Astrocyte (in vitro differentiated cells and primary cell): Measurements from ENCODE around the gene GPC5. TPM values are rescaled to one million over a fixed set of nuclear protein-coding genes. Genes with fewer than 3 reads are reported as not detected.

Experiments
- DNase-seq: peaks from one replicate; pipeline ENCODE4 v3.0.0-alpha.2; 2010; ENCODE audit warnings: low read depth
- FAIRE-seq: peaks from 2 replicates; lab custom pipeline; 2011; peaks lifted over from hg19 to GRCh38; lab: Jason Lieb, UNC
- H2AFZ ChIP-seq: 2 replicates; pipeline ENCODE4 v1.6.0; 2012; ENCODE audit warnings: low read depth, low read length, inconsistent platforms
- H3K27ac ChIP-seq: 2 replicates; pipeline ENCODE4 v1.5.1; 2011; ENCODE audit warnings: low read depth, low read length, inconsistent platforms
- H3K27me3 ChIP-seq: 2 replicates; pipeline ENCODE4 v1.6.0; 2011; ENCODE audit warnings: low read length, inconsistent platforms; ENCODE audit not compliant: insufficient read depth
- H3K36me3 ChIP-seq: 2 replicates; pipeline ENCODE4 v1.5.1; 2011; ENCODE audit warnings: low read length, inconsistent platforms; ENCODE audit not compliant: insufficient read depth
- H3K4me1 ChIP-seq: 2 replicates; pipeline ENCODE4 v1.5.1; 2011; ENCODE audit warnings: low read length, inconsistent platforms; ENCODE audit not compliant: insufficient read depth
- H3K4me2 ChIP-seq: 2 replicates; pipeline ENCODE4 v1.6.0; 2012; ENCODE audit warnings: low read length, inconsistent platforms
- H3K4me3 ChIP-seq: 2 replicates; pipeline ENCODE4 v1.5.1; 2011; ENCODE audit warnings: low read depth, mild to moderate bottlenecking, low read length, inconsistent platforms; ENCODE audit not compliant: insufficient read depth
- H3K79me2 ChIP-seq: 2 replicates; pipeline ENCODE4 v1.6.0; 2012; ENCODE audit warnings: mild to moderate bottlenecking, low read length, inconsistent platforms; ENCODE audit not compliant: insufficient read depth
- H3K9ac ChIP-seq: 2 replicates; pipeline ENCODE4 v1.6.0; 2012; ENCODE audit warnings: mild to moderate bottlenecking, low read length, inconsistent platforms
- H3K9me3 ChIP-seq: 2 replicates; pipeline ENCODE4 v1.5.1; 2012; ENCODE audit warnings: low read depth, mild to moderate bottlenecking, low read length, inconsistent platforms; ENCODE audit not compliant: insufficient read depth
- H4K20me1 ChIP-seq: 2 replicates; pipeline ENCODE4 v1.6.0; 2012; ENCODE audit warnings: low read length, inconsistent platforms; ENCODE audit not compliant: insufficient read depth
- H3K27ac Mint-ChIP-seq: one replicate; pipeline ENCODE4 v1.8.0; 2021; ENCODE audit warnings: mild to moderate bottlenecking, mixed read lengths; ENCODE audit not compliant: unreplicated experiment
- H3K27me3 Mint-ChIP-seq: one replicate; pipeline ENCODE4 v1.8.0; 2021; ENCODE audit warnings: low read depth, mixed read lengths; ENCODE audit not compliant: unreplicated experiment
- H3K36me3 Mint-ChIP-seq: one replicate; pipeline ENCODE4 v1.8.0; 2021; ENCODE audit warnings: low read depth, mixed read lengths; ENCODE audit not compliant: unreplicated experiment
- H3K4me1 Mint-ChIP-seq: one replicate; pipeline ENCODE4 v1.8.0; 2021; ENCODE audit warnings: low read depth, mixed read lengths; ENCODE audit not compliant: unreplicated experiment
- H3K4me3 Mint-ChIP-seq: one replicate; pipeline ENCODE4 v1.8.0; 2021; ENCODE audit warnings: mild to moderate bottlenecking, moderate library complexity, mixed read lengths; ENCODE audit not compliant: unreplicated experiment
- H3K9me3 Mint-ChIP-seq: one replicate; pipeline ENCODE4 v1.8.0; 2021; ENCODE audit warnings: mild to moderate bottlenecking, mixed read lengths; ENCODE audit not compliant: unreplicated experiment
- EZH2 ChIP-seq: IDR thresholded peaks from 2 replicates; pipeline ENCODE4 v1.6.1; 2012; ENCODE audit warnings: mild to moderate bottlenecking, low read length, inconsistent platforms; ENCODE audit not compliant: insufficient read depth
- total RNA-seq: library from RNA; stranded (reverse); gene quantifications from 2 replicates; pipeline ENCODE4 v1.2.1, GENCODE V29; 2021
- TF ChIP-seq, protein P1 (sequence below): IDR thresholded peaks from 2 replicates; pipeline ENCODE4 v1.5.1; 2011; ENCODE audit warnings: low read depth, mild to moderate bottlenecking, inconsistent platforms, low read length, moderate library complexity; ENCODE audit not compliant: insufficient read depth

GPC5 gene
- total RNA-seq, 1 donor from 2014 or later = 1.1 TPM

DNA sequence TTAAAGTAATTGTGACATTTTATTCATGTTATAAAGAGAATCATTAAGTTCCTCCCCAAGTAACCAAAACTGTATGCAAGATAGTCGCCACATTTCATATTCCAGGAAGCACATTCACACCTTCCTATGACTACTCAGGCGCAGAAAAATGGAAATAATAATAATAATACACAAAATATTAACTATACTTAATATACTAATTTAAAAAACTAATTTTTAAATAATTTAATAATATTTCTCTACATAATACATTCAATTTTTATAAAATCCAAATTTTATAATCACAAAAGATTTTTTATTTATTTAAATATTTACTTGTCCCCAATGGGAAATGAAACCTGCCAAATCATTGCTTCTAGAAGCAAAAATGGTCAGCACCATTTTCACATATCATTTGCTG is 1030.8 kb downstream of the GPC5 start:
- no peak overlapping the region for H3K27ac Mint-ChIP-seq
- TF ChIP-seq, protein P1, sequence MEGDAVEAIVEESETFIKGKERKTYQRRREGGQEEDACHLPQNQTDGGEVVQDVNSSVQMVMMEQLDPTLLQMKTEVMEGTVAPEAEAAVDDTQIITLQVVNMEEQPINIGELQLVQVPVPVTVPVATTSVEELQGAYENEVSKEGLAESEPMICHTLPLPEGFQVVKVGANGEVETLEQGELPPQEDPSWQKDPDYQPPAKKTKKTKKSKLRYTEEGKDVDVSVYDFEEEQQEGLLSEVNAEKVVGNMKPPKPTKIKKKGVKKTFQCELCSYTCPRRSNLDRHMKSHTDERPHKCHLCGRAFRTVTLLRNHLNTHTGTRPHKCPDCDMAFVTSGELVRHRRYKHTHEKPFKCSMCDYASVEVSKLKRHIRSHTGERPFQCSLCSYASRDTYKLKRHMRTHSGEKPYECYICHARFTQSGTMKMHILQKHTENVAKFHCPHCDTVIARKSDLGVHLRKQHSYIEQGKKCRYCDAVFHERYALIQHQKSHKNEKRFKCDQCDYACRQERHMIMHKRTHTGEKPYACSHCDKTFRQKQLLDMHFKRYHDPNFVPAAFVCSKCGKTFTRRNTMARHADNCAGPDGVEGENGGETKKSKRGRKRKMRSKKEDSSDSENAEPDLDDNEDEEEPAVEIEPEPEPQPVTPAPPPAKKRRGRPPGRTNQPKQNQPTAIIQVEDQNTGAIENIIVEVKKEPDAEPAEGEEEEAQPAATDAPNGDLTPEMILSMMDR = no peak
- no peak for TF ChIP-seq EZH2
- H3K36me3 ChIP-seq = no peaks in the 10 kb centered on the region
- no peak overlapping the region for H2AFZ ChIP-seq
- H3K27me3 ChIP-seq = no peaks in the 10 kb centered on the region
- H3K4me1 Mint-ChIP-seq = no peaks in the 10 kb centered on the region
- no peak overlapping the region for H3K4me3 ChIP-seq
- H3K9ac ChIP-seq = no peak overlapping the region
- no peaks in the 10 kb centered on the region for H3K9me3 Mint-ChIP-seq
- no peaks in the 10 kb centered on the region for H3K36me3 Mint-ChIP-seq
- no peaks in the 10 kb centered on the region for H3K27me3 Mint-ChIP-seq
- no peaks in the 10 kb centered on the region for H3K9me3 ChIP-seq
- no peaks in the 10 kb centered on the region for H3K4me1 ChIP-seq
- H4K20me1 ChIP-seq = no peaks in the 10 kb centered on the region
- no peak for DNase-seq
- no peak overlapping the region for H3K27ac ChIP-seq
- no peak overlapping the region for H3K4me2 ChIP-seq
- H3K79me2 ChIP-seq = no peaks in the 10 kb centered on the region
- no peak overlapping the region for H3K4me3 Mint-ChIP-seq
- FAIRE-seq = no peak

DNA sequence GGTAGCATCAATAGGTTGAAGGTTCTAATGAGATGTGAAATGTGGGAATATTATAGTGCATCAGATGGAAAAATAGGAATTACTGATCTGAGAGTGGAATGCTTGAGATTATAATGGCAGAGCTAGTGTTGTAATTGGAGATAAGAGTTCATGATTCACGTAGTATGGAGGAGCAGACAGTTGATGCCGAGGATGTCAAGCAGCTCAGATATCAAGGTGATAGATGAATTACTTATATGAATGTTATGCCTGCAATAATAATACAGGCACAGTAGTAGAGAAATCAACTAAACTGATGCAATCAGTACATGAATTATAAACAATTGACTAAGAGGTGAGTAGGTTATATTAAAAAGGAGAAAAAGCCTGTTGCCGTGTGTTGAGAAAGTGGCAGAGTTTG is 1035.0 kb downstream of the GPC5 start:
- Histone ChIP-seq H4K20me1 (no peaks in the 10 kb centered on the region), H3K4me3 (no peak overlapping the region), H3K4me2 (no peak overlapping the region), H2AFZ (no peak overlapping the region), H3K9me3 (no peaks in the 10 kb centered on the region), H3K4me1 (no peaks in the 10 kb centered on the region), H3K9ac (no peak overlapping the region), H3K79me2 (no peaks in the 10 kb centered on the region), H3K36me3 (no peaks in the 10 kb centered on the region), H3K27ac (no peak overlapping the region), H3K27me3 (no peaks in the 10 kb centered on the region)
- FAIRE-seq = no peak
- Mint-ChIP-seq H3K9me3 (no peaks in the 10 kb centered on the region), H3K27me3 (no peaks in the 10 kb centered on the region), H3K36me3 (no peaks in the 10 kb centered on the region), H3K27ac (no peak overlapping the region), H3K4me1 (no peaks in the 10 kb centered on the region), H3K4me3 (no peak overlapping the region)
- no peak for DNase-seq
- TF ChIP-seq, protein P1 = no peak
- no peak for TF ChIP-seq EZH2

DNA sequence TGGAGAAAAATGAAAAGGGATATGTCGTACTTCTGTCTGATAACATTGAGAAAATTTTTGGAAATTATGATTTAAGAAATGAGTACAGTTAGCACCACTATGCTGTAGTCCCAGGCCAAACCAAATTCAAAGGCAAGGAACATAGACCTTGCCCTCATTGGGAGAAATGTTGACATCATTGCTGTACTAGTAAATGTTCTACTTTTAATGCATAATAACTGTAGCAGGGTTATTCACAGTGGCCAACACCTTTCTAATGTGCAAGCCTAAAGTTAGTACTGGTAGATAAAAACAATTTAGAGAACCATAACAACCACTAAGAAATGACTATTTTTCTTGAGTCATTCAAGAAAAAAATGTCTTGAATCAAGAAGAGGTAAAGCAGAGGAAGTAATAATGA is 1035.5 kb downstream of the GPC5 start:
- no peaks in the 10 kb centered on the region for H3K9me3 ChIP-seq
- H3K4me1 ChIP-seq = no peaks in the 10 kb centered on the region
- no peak overlapping the region for H2AFZ ChIP-seq
- H3K27ac Mint-ChIP-seq = no peak overlapping the region
- no peaks in the 10 kb centered on the region for H3K36me3 Mint-ChIP-seq
- H3K36me3 ChIP-seq = no peaks in the 10 kb centered on the region
- no peak overlapping the region for H3K27ac ChIP-seq
- no peaks in the 10 kb centered on the region for H3K27me3 Mint-ChIP-seq
- TF ChIP-seq, protein P1 = no peak
- TF ChIP-seq EZH2 = no peak
- no peak overlapping the region for H3K9ac ChIP-seq
- no peak overlapping the region for H3K4me3 Mint-ChIP-seq
- no peaks in the 10 kb centered on the region for H3K79me2 ChIP-seq
- no peaks in the 10 kb centered on the region for H3K27me3 ChIP-seq
- no peak overlapping the region for H3K4me2 ChIP-seq
- no peak overlapping the region for H3K4me3 ChIP-seq
- H3K9me3 Mint-ChIP-seq = no peaks in the 10 kb centered on the region
- no peak for FAIRE-seq
- no peaks in the 10 kb centered on the region for H3K4me1 Mint-ChIP-seq
- no peak for DNase-seq
- no peaks in the 10 kb centered on the region for H4K20me1 ChIP-seq
